HEK293 (cell line): ENCODE measurements around the gene ZNF608.

Experiments used
- CTCF ChIA-PET: fragments of 350-600 bp; formaldehyde crosslinking; extraction: SDS; loops from one replicate; lab custom pipeline; 2021; ENCODE audit warnings: antibody characterized with exemption; lab: Yijun Ruan, JAX
- POLR2A ChIA-PET: fragments of 300-600 bp; formaldehyde crosslinking; extraction: SDS; loops from one replicate; lab custom pipeline; 2020; ENCODE audit warnings: antibody characterized with exemption, inconsistent platforms; lab: Yijun Ruan, JAX
- H3K27ac ChIP-seq: fragments of 200-500 bp; sonication (Bioruptor generic); 2 replicates; pipeline ENCODE4 v1.5.1; 2014; ENCODE audit warnings: low read depth, low read length, control low read depth, inconsistent platforms; ENCODE audit errors: extremely low read depth
- H3K36me3 ChIP-seq, 2 experiments: fragments of 200-500 bp in 1 of 2; sonication (Bioruptor generic) in 1 of 2; 1 replicate in 1 of 2; 2 replicates in 1 of 2; pipeline ENCODE4 v1.5.1; 2014 to 2017; ENCODE audit warnings: inconsistent platforms in 2 of 2, low read length in 2 of 2; ENCODE audit not compliant: control insufficient read depth in 2 of 2, insufficient read depth in 1 of 2
- H3K4me1 ChIP-seq: fragments of 200-500 bp; sonication (Bioruptor generic); 2 replicates; pipeline ENCODE4 v1.5.1; 2014; ENCODE audit warnings: mild to moderate bottlenecking, low read length, inconsistent platforms; ENCODE audit not compliant: control insufficient read depth, insufficient read depth
- H3K4me3 ChIP-seq: 2 replicates; pipeline ENCODE4 v1.5.1; 2011; ENCODE audit warnings: low read depth, mild to moderate bottlenecking, control low read depth, low read length, moderate library complexity
- H3K9me3 ChIP-seq: fragments of 200-500 bp; sonication (Bioruptor generic); 2 replicates; pipeline ENCODE4 v1.5.1; 2014; ENCODE audit warnings: low read depth, low read length, inconsistent platforms; ENCODE audit not compliant: control insufficient read depth, insufficient read depth
- BCL11A ChIP-seq: fragments of 450-650 bp; formaldehyde crosslinking; IDR thresholded peaks from 2 replicates; pipeline ENCODE4 v1.5.1; 2016; ENCODE audit warnings: low read depth, missing biosample characterization, missing genetic modification characterization
- GLI2 ChIP-seq: fragments of 450-650 bp; formaldehyde crosslinking; IDR thresholded peaks from 2 replicates; pipeline ENCODE4; 2017; ENCODE audit warnings: missing biosample characterization, missing genetic modification characterization, low read depth, borderline replicate concordance
- GLI4 ChIP-seq: fragments of 450-650 bp; formaldehyde crosslinking; IDR thresholded peaks from 2 replicates; pipeline ENCODE4 v1.5.1; 2016; ENCODE audit warnings: missing biosample characterization, missing genetic modification characterization
- KLF1 ChIP-seq: fragments of 450-650 bp; formaldehyde crosslinking; IDR thresholded peaks from 2 replicates; pipeline ENCODE4 v1.5.1; 2016; ENCODE audit warnings: missing biosample characterization, missing genetic modification characterization
- OSR2 ChIP-seq: fragments of 450-650 bp; formaldehyde crosslinking; IDR thresholded peaks from 2 replicates; pipeline ENCODE4 v1.5.1; 2016; ENCODE audit warnings: missing biosample characterization, missing genetic modification characterization
- PRDM10 ChIP-seq: fragments of 450-650 bp; formaldehyde crosslinking; IDR thresholded peaks from 2 replicates; pipeline ENCODE4 v1.5.1; 2016; ENCODE audit warnings: missing biosample characterization, missing genetic modification characterization
- REPIN1 ChIP-seq: fragments of 450-650 bp; formaldehyde crosslinking; IDR thresholded peaks from 2 replicates; pipeline ENCODE4 v1.5.1; 2017; ENCODE audit warnings: missing biosample characterization, missing genetic modification characterization, low read depth
- TCF7L2 ChIP-seq: IDR thresholded peaks from 2 replicates; pipeline ENCODE4 v1.6.1; 2011; ENCODE audit warnings: low read depth, mild to moderate bottlenecking, inconsistent platforms, low read length, moderate library complexity, borderline replicate concordance
- TSHZ1 ChIP-seq: fragments of 450-650 bp; formaldehyde crosslinking; IDR thresholded peaks from 2 replicates; pipeline ENCODE4 v1.5.1; 2016; ENCODE audit warnings: missing biosample characterization, missing genetic modification characterization, borderline replicate concordance
- ZBTB8A ChIP-seq: fragments of 450-650 bp; formaldehyde crosslinking; IDR thresholded peaks from 2 replicates; pipeline ENCODE4 v1.5.1; 2016; ENCODE audit warnings: missing biosample characterization, missing genetic modification characterization
- ZFP37 ChIP-seq: fragments of 450-650 bp; formaldehyde crosslinking; IDR thresholded peaks from 2 replicates; pipeline ENCODE4 v1.5.1; 2016; ENCODE audit warnings: missing biosample characterization, missing genetic modification characterization
- ZNF146 ChIP-seq: fragments of 450-650 bp; formaldehyde crosslinking; IDR thresholded peaks from 2 replicates; pipeline ENCODE4 v1.5.1; 2016; ENCODE audit warnings: missing biosample characterization, missing genetic modification characterization
- ZNF155 ChIP-seq: fragments of 450-650 bp; formaldehyde crosslinking; IDR thresholded peaks from 2 replicates; pipeline ENCODE4 v1.5.1; 2016; ENCODE audit warnings: missing biosample characterization, missing genetic modification characterization
- ZNF26 ChIP-seq: fragments of 450-650 bp; formaldehyde crosslinking; IDR thresholded peaks from 2 replicates; pipeline ENCODE4 v1.5.1; 2016; ENCODE audit warnings: missing biosample characterization, missing genetic modification characterization
- ZNF362 ChIP-seq: fragments of 450-650 bp; formaldehyde crosslinking; IDR thresholded peaks from 2 replicates; pipeline ENCODE4 v1.5.1; 2016; ENCODE audit warnings: missing biosample characterization, missing genetic modification characterization
- ZNF366 ChIP-seq: fragments of 450-650 bp; formaldehyde crosslinking; conservative IDR thresholded peaks from 2 replicates; pipeline ENCODE4 v1.5.1; 2016; ENCODE audit warnings: missing biosample characterization, missing genetic modification characterization
- ZNF561 ChIP-seq: fragments of 450-650 bp; IDR thresholded peaks from 2 replicates; pipeline ENCODE4 v1.5.1; 2018; ENCODE audit warnings: missing biosample characterization, missing genetic modification characterization, borderline replicate concordance
- ZNF621 ChIP-seq: fragments of 450-650 bp; formaldehyde crosslinking; IDR thresholded peaks from 2 replicates; pipeline ENCODE4 v1.5.1; 2017; ENCODE audit warnings: missing biosample characterization, missing genetic modification characterization
- ZNF623 ChIP-seq: fragments of 450-650 bp; formaldehyde crosslinking; IDR thresholded peaks from 2 replicates; pipeline ENCODE4 v1.5.1; 2016; ENCODE audit warnings: missing biosample characterization, missing genetic modification characterization
- ZNF624 ChIP-seq: fragments of 450-650 bp; formaldehyde crosslinking; IDR thresholded peaks from 2 replicates; pipeline ENCODE4 v1.5.1; 2017; ENCODE audit warnings: missing biosample characterization, missing genetic modification characterization
- ZNF645 ChIP-seq: fragments of 450-650 bp; formaldehyde crosslinking; IDR thresholded peaks from 2 replicates; pipeline ENCODE4; 2016; ENCODE audit warnings: missing biosample characterization, missing genetic modification characterization
- ZNF660 ChIP-seq: fragments of 450-650 bp; IDR thresholded peaks from 2 replicates; pipeline ENCODE4 v1.5.1; 2018; ENCODE audit warnings: missing biosample characterization, mild to moderate bottlenecking, missing genetic modification characterization
- ZNF768 ChIP-seq: fragments of 450-650 bp; formaldehyde crosslinking; IDR thresholded peaks from 2 replicates; pipeline ENCODE4 v1.5.1; 2018; ENCODE audit warnings: missing biosample characterization, mild to moderate bottlenecking, missing genetic modification characterization
- ZNF792 ChIP-seq: fragments of 450-650 bp; formaldehyde crosslinking; IDR thresholded peaks from 2 replicates; pipeline ENCODE4 v1.5.1; 2016; ENCODE audit warnings: missing biosample characterization, missing genetic modification characterization
- ZSCAN30 ChIP-seq: fragments of 450-650 bp; IDR thresholded peaks from 2 replicates; pipeline ENCODE4 v1.5.1; 2018; ENCODE audit warnings: missing biosample characterization, mild to moderate bottlenecking, missing genetic modification characterization, moderate library complexity
- ZXDB ChIP-seq: fragments of 450-650 bp; formaldehyde crosslinking; IDR thresholded peaks from 2 replicates; pipeline ENCODE4 v1.5.1; 2016; ENCODE audit warnings: missing biosample characterization, missing genetic modification characterization

Gene ZNF608

GRCh38 chr5:124745928-124746915 is at the start of gene ZNF608:
Gene ZNF608, minus strand, starts transcription at chr5:124746639. Its CDS starts 1,650 bp downstream, at chr5:124744989.
- Histone ChIP-seq H3K4me3 (peak within 1 kb of the TSS; percentile 82), H3K9me3 (no peaks in the 10 kb centered on the region), H3K27ac (peak within 1 kb of the TSS; percentile 99), H3K4me1 (peaks cover 30% of the 10 kb centered on the region), H3K36me3 (no peaks in the 10 kb centered on the region)
- CTCF ChIA-PET = interaction anchor here (0.5 to 1.3 kb wide), 5 partner anchors 28 to 376 kb away, joined by 3 to 5 read pairs (median 3); no protein-coding TSS in a partner anchor
- POLR2A ChIA-PET = interaction anchor here (0.7 to 3.5 kb wide), 16 partner anchors 18 to 667 kb away, joined by 3 to 19 read pairs (median 4); no protein-coding TSS in a partner anchor
- TF ChIP-seq ZNF792 (tag by site-specific recombination) (no peak), PRDM10 (tag by site-specific recombination) (peak; percentile 89), ZNF362 (tag by site-specific recombination) (peak; percentile 92), TCF7L2 (peak; percentile 26; the same call in 1 of the 2 replicates), KLF1 (no peak), TSHZ1 (tag by site-specific recombination) (peak; percentile 26; the same call in 1 of the 2 replicates), ZNF623 (tag by site-specific recombination) (0 out of 2 replicates have a peak, but pooled peaks have one; percentile 9), ZNF155 (tag by site-specific recombination) (no peak), ZSCAN30 (tag by site-specific recombination) (peak; percentile 40; the same call in 1 of the 2 replicates), GLI4 (tag by site-specific recombination) (no peak), ZNF768 (tag by site-specific recombination) (no peak), ZNF621 (tag by site-specific recombination) (no peak), ZNF146 (tag by site-specific recombination) (no peak), ZFP37 (no peak), GLI2 (tag by site-specific recombination) (peak; percentile 61; the same call in 1 of the 2 replicates), ZNF366 (tag by site-specific recombination) (peak; percentile 86), ZNF645 (tag by site-specific recombination) (no peak), ZBTB8A (tag by site-specific recombination) (peak; percentile 19; the same call in 1 of the 2 replicates), ZNF26 (tag by site-specific recombination) (no peak), BCL11A (tag by site-specific recombination) (no peak), REPIN1 (no peak), ZNF624 (tag by site-specific recombination) (no peak), OSR2 (tag by site-specific recombination) (peak; percentile 55; the same call in 1 of the 2 replicates), ZNF561 (tag by site-specific recombination) (no peak), ZXDB (peak; percentile 33), ZNF660 (tag by site-specific recombination) (peak; percentile 62)
